Endothelial cell of umbilical vein (primary cell): ENCODE data around the gene CFAP46.

Experiments used
- CTCF ChIP-seq, 2 donors: IDR thresholded peaks; 1 replicate in 1 of 2; 2 replicates in 1 of 2; pipeline ENCODE4 v1.5.1; 2011; ENCODE audit warnings: low read length in 2 of 2, mild to moderate bottlenecking in 2 of 2, moderate library complexity in 2 of 2, control low read depth in 1 of 2, inconsistent platforms in 1 of 2, low read depth in 1 of 2; ENCODE audit not compliant: insufficient read depth in 1 of 2; ENCODE audit errors: extremely low read depth in 1 of 2
- MAX ChIP-seq: IDR thresholded peaks from 2 replicates; pipeline ENCODE4 v1.6.1; 2011; ENCODE audit not compliant: insufficient read depth, insufficient read length
- MYC ChIP-seq: IDR thresholded peaks from one replicate; pipeline ENCODE4 v1.6.1; 2011; ENCODE audit warnings: mild to moderate bottlenecking, low read depth, low read length
- POLR2A ChIP-seq: IDR thresholded peaks from 2 replicates; pipeline ENCODE4 v1.6.1; 2012; ENCODE audit warnings: low read depth, mild to moderate bottlenecking, control low read depth, low read length
- POLR2AphosphoS5 ChIP-seq: IDR thresholded peaks from 2 replicates; pipeline ENCODE4 v1.6.1; 2012; ENCODE audit warnings: low read depth, mild to moderate bottlenecking, control low read depth, low read length, moderate library complexity; ENCODE audit not compliant: insufficient read depth

GRCh38 chr10:132798876-132799275 lies 143.5 kb downstream of the CFAP46 start:
- no peak for TF ChIP-seq POLR2AphosphoS5
- TF ChIP-seq CTCF (IDR thresholded peaks at IDR 0.05; ENCODE audit: extremely low read depth in 1 of 2, insufficient read depth in 1 of 2, low read depth in 1 of 2, low read length in 2 of 2) = no peak
- TF ChIP-seq MYC = no peak
- no peak for TF ChIP-seq MAX
- TF ChIP-seq POLR2A = no peak
